SU-DHL-6 (cell line): ENCODE measurements around the gene OXT.

Source experiments
- EZH2phosphoT487 ChIP-seq: fragments of 200-600 bp; sonication (generic), shearing (Covaris generic); conservative IDR thresholded peaks from 2 replicates; pipeline ENCODE4 v1.6.1; 2018; ENCODE audit warnings: mild to moderate bottlenecking, antibody characterized with exemption, low read length, moderate library complexity, mixed read lengths
- TF ChIP-seq, protein P1 (sequence below): fragments of 200-600 bp; sonication (generic); IDR thresholded peaks from one replicate; pipeline ENCODE4 v1.5.1; 2017; ENCODE audit warnings: antibody characterized with exemption, mild to moderate bottlenecking, low read length, moderate library complexity; ENCODE audit not compliant: insufficient read depth, poor library complexity, severe bottlenecking

GRCh38 chr20:3070725-3071124, 695 bp upstream of the OXT start:
- TF ChIP-seq, protein P1, sequence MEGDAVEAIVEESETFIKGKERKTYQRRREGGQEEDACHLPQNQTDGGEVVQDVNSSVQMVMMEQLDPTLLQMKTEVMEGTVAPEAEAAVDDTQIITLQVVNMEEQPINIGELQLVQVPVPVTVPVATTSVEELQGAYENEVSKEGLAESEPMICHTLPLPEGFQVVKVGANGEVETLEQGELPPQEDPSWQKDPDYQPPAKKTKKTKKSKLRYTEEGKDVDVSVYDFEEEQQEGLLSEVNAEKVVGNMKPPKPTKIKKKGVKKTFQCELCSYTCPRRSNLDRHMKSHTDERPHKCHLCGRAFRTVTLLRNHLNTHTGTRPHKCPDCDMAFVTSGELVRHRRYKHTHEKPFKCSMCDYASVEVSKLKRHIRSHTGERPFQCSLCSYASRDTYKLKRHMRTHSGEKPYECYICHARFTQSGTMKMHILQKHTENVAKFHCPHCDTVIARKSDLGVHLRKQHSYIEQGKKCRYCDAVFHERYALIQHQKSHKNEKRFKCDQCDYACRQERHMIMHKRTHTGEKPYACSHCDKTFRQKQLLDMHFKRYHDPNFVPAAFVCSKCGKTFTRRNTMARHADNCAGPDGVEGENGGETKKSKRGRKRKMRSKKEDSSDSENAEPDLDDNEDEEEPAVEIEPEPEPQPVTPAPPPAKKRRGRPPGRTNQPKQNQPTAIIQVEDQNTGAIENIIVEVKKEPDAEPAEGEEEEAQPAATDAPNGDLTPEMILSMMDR = no peak
- TF ChIP-seq EZH2phosphoT487 = no peak
